Activated CD4-positive, alpha-beta T cell treated with anti-CD3 and anti-CD28 coated beads, Interleukin-2, amount 10 ng/mL, durations not matched to agents 24 days and 14 days (primary cell): Measurements from ENCODE around the gene METTL21A. TPM values are rescaled to one million over a fixed set of nuclear protein-coding genes. Genes with fewer than 3 reads are reported as not detected.

Source experiments
- total RNA-seq: library from RNA; stranded (reverse); gene quantifications from 2 replicates; pipeline ENCODE4 v1.2.3, GENCODE V29; 2022

METTL21A gene
- total RNA-seq, 1 donor from 2014 or later = 42.6 TPM

Other genes with a start within 250 kb of the METTL21A start
- gene CREB1, start 95.4 kb downstream of the METTL21A start, total RNA-seq = 106 and 107 TPM in 2 replicates
- 6.1 and 8.7 TPM in 2 replicates for gene CCNYL1, start 86.2 kb upstream of the METTL21A start, total RNA-seq
- gene FZD5, start 144.5 kb upstream of the METTL21A start, total RNA-seq = 0.75 and 1.1 TPM in 2 replicates